ENCODE data around the gene CRMP1.

GRCh38 chr4:5916229-5916628 is 23.3 kb upstream of the CRMP1 start:
- TF ChIP-seq EZH2 (IDR thresholded peaks at IDR 0.05; ENCODE audit: low read depth, low read length, severe bottlenecking): no peak
- TF ChIP-seq RBBP5 (IDR thresholded peaks at IDR 0.05; ENCODE audit: borderline replicate concordance, low read depth, low read length): no peak
- TF ChIP-seq CBX8 (IDR thresholded peaks at IDR 0.05; ENCODE audit: borderline replicate concordance, low read depth, low read length): no peak
- no peak for TF ChIP-seq MAFK (IDR thresholded peaks at IDR 0.05; ENCODE audit: low read depth, low read length)
- TF ChIP-seq NRF1 (IDR thresholded peaks at IDR 0.05; ENCODE audit: low read depth, low read length): no peak
- no peak for TF ChIP-seq SP1 (IDR thresholded peaks at IDR 0.05; ENCODE audit: low read depth, low read length)
- no peak for TF ChIP-seq TBP (IDR thresholded peaks at IDR 0.05; ENCODE audit: low read depth, low read length)
- TF ChIP-seq EP300 (IDR thresholded peaks at IDR 0.05; ENCODE audit: borderline replicate concordance in 1 of 2, low read depth in 2 of 2, low read length in 2 of 2): no peak
- TF ChIP-seq POLR2A (IDR thresholded peaks at IDR 0.05; ENCODE audit: control extremely low read depth in 1 of 2, low read depth in 2 of 2, low read length in 2 of 2): no peak
- no peak for TF ChIP-seq JUN (IDR thresholded peaks at IDR 0.05; ENCODE audit: low read depth, low read length)
- no peak for TF ChIP-seq CTCF (IDR thresholded peaks at IDR 0.05; ENCODE audit: control extremely low read depth in 1 of 3, insufficient read depth in 1 of 3, low read depth in 1 of 3, low read length in 3 of 3)
- TF ChIP-seq JUND (IDR thresholded peaks at IDR 0.05; ENCODE audit: low read length): no peak
- TF ChIP-seq SIN3A (conservative IDR thresholded peaks at IDR 0.05 in 1 of 2, IDR thresholded peaks at IDR 0.05 in 1 of 2; ENCODE audit: low read depth in 1 of 2, low read length in 2 of 2): no peak

Measured in H1 (cell line).